Neuronal stem cell (in vitro differentiated cells): ENCODE results near the gene OPRM1.

Experiments
- DNase-seq: peaks from one replicate; pipeline ENCODE4 v3.0.0-alpha.2; 2013; ENCODE audit warnings: low spot score
- H2AFZ ChIP-seq: one replicate; pipeline ENCODE4 v1.6.1; 2013; ENCODE audit warnings: mild to moderate bottlenecking, low read length, inconsistent platforms
- H2AK5ac ChIP-seq: 2 replicates; pipeline ENCODE4 v1.6.1; 2013; ENCODE audit warnings: low read depth, mild to moderate bottlenecking, inconsistent platforms, low read length, moderate library complexity, mixed read lengths
- H2BK120ac ChIP-seq: 2 replicates; pipeline ENCODE4 v1.6.1; 2013; ENCODE audit warnings: low read depth, mild to moderate bottlenecking, inconsistent platforms, low read length, moderate library complexity, mixed read lengths
- H2BK12ac ChIP-seq: one replicate; pipeline ENCODE4 v1.6.1; 2013; ENCODE audit warnings: low read length, inconsistent platforms
- H2BK15ac ChIP-seq: 2 replicates; pipeline ENCODE4 v1.6.1; 2013; ENCODE audit warnings: mild to moderate bottlenecking, low read length, inconsistent platforms, mixed read lengths
- H2BK5ac ChIP-seq: one replicate; pipeline ENCODE4 v1.6.1; 2013; ENCODE audit warnings: inconsistent platforms, mild to moderate bottlenecking, low read length, moderate library complexity
- H3K14ac ChIP-seq: one replicate; pipeline ENCODE4 v1.6.1; 2013; ENCODE audit warnings: low read length, inconsistent platforms
- H3K18ac ChIP-seq: 2 replicates; pipeline ENCODE4 v1.6.1; 2013; ENCODE audit warnings: low read length, inconsistent platforms
- H3K23ac ChIP-seq: 2 replicates; pipeline ENCODE4 v1.6.1; 2013; ENCODE audit warnings: low read depth, mild to moderate bottlenecking, mixed read lengths, low read length, inconsistent platforms; ENCODE audit not compliant: poor library complexity
- H3K27ac ChIP-seq: replicated peaks from 3 replicates; pipeline ENCODE4 v1.5.1; 2013; ENCODE audit warnings: low read length, inconsistent platforms
- H3K27me3 ChIP-seq, 3 experiments: 2 replicates each; pipeline ENCODE4 v1.6.1; 2013; ENCODE audit warnings: low read length in 3 of 3, mild to moderate bottlenecking in 2 of 3, inconsistent platforms in 1 of 3, low read depth in 1 of 3, mixed read lengths in 1 of 3, moderate library complexity in 1 of 3; ENCODE audit not compliant: control insufficient read depth in 3 of 3, insufficient read depth in 3 of 3
- H3K36me3 ChIP-seq, 2 donors: replicated peaks in 1 of 2; 2 replicates each; pipeline ENCODE4 v1.6.1; 2013; ENCODE audit warnings: low read length in 2 of 2; ENCODE audit not compliant: control insufficient read depth in 2 of 2, insufficient read depth in 2 of 2
- H3K4ac ChIP-seq: 2 replicates; pipeline ENCODE4 v1.6.1; 2013; ENCODE audit warnings: inconsistent platforms, mild to moderate bottlenecking, low read length, moderate library complexity
- H3K4me1 ChIP-seq, 2 donors: 1 replicate in 1 of 2; 2 replicates in 1 of 2; pipeline ENCODE4 v1.6.1; 2013; ENCODE audit warnings: low read length in 2 of 2, low read depth in 1 of 2; ENCODE audit not compliant: control insufficient read depth in 2 of 2, insufficient read depth in 1 of 2
- H3K4me2 ChIP-seq: one replicate; pipeline ENCODE4 v1.6.1; 2013; ENCODE audit warnings: mild to moderate bottlenecking, low read length, inconsistent platforms; ENCODE audit not compliant: insufficient read depth, poor library complexity, severe bottlenecking
- H3K4me3 ChIP-seq, 2 donors: 2 replicates each; pipeline ENCODE4 v1.5.1; 2013; ENCODE audit warnings: low read length in 2 of 2, mild to moderate bottlenecking in 2 of 2, inconsistent platforms in 1 of 2, moderate library complexity in 1 of 2
- H3K79me1 ChIP-seq: one replicate; pipeline ENCODE4 v1.6.1; 2013; ENCODE audit warnings: low read depth, mild to moderate bottlenecking, inconsistent platforms, low read length, moderate library complexity
- H3K9ac ChIP-seq: one replicate; pipeline ENCODE4 v1.6.1; 2013; ENCODE audit warnings: mild to moderate bottlenecking, low read depth, low read length, inconsistent platforms; ENCODE audit not compliant: poor library complexity
- H3K9me3 ChIP-seq, 2 donors: replicated peaks in 1 of 2; 2 replicates each; pipeline versions ENCODE3 to v1.6.1; 2013; ENCODE audit warnings: low read length in 2 of 2, mild to moderate bottlenecking in 2 of 2, inconsistent platforms in 1 of 2, low read depth in 1 of 2, mixed read lengths in 1 of 2, moderate library complexity in 1 of 2; ENCODE audit not compliant: control insufficient read depth in 2 of 2, insufficient read depth in 1 of 2
- H4K8ac ChIP-seq: one replicate; pipeline ENCODE4 v1.6.1; 2013; ENCODE audit warnings: low read depth, mild to moderate bottlenecking, inconsistent platforms, low read length, moderate library complexity
- H4K91ac ChIP-seq: one replicate; pipeline ENCODE4 v1.6.1; 2013; ENCODE audit warnings: low read length, low read depth, mild to moderate bottlenecking, inconsistent platforms; ENCODE audit not compliant: poor library complexity
- WGBS, 2 donors: extraction: QIAGEN DNeasy Blood & Tissue Kit; methylation state at CpG; one replicate each; pipeline ENCODE4 v1.1.7; 2013; ENCODE audit warnings: missing lambda C conversion rate in 2 of 2, mixed read lengths in 1 of 2; ENCODE audit not compliant: insufficient read length in 2 of 2, insufficient replicate concordance in 1 of 2; ENCODE audit errors: extremely low coverage in 2 of 2; 5-methylcytosine and 5-hydroxymethylcytosine counted together

Gene OPRM1

DNA sequence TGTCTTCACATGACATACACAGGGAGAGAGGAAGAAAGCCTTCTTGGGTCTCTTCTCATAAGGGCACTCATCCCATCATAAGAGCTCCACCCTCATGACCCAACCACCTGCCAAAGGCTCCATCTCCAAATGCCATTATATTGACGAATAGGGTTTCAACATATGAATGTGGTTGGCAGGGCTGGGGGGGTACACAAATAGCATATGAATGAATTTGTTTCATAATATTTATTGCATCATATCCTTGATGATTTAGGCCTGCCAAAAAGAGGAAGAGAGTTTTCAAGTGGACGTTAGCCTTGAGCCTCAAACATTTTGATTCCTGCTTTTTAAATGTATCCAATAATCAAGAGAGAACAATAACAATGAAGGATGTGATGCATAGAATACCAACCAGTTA lies 26.2 kb upstream of the OPRM1 start:
- H3K14ac ChIP-seq, result no peak overlapping the region
- no peak overlapping the region for H3K4me2 ChIP-seq
- H3K18ac ChIP-seq, result no peak overlapping the region
- no peaks in the 10 kb centered on the region for H3K36me3 ChIP-seq
- H2BK120ac ChIP-seq, result no peak overlapping the region
- H3K4me3 ChIP-seq, result no peak overlapping the region
- no peaks in the 10 kb centered on the region for H3K4me1 ChIP-seq
- H3K27me3 ChIP-seq, result no peaks in the 10 kb centered on the region
- no peaks in the 10 kb centered on the region for H3K79me1 ChIP-seq
- H2BK12ac ChIP-seq, result no peak overlapping the region
- no peak overlapping the region for H2AK5ac ChIP-seq
- H4K8ac ChIP-seq, result no peak overlapping the region
- H2BK15ac ChIP-seq, result no peak overlapping the region
- no peak overlapping the region for H3K9ac ChIP-seq
- no peak overlapping the region for H3K23ac ChIP-seq
- no CpG with 5 or more reads among the region's 2 CpGs for WGBS, 2 donors
- H2AFZ ChIP-seq, result no peak overlapping the region
- H3K4ac ChIP-seq, result no peak overlapping the region
- no peak overlapping the region for H4K91ac ChIP-seq
- no peak overlapping the region for H3K27ac ChIP-seq
- no peak overlapping the region for H2BK5ac ChIP-seq
- no peak for DNase-seq
- H3K9me3 ChIP-seq, result no peaks in the 10 kb centered on the region

DNA sequence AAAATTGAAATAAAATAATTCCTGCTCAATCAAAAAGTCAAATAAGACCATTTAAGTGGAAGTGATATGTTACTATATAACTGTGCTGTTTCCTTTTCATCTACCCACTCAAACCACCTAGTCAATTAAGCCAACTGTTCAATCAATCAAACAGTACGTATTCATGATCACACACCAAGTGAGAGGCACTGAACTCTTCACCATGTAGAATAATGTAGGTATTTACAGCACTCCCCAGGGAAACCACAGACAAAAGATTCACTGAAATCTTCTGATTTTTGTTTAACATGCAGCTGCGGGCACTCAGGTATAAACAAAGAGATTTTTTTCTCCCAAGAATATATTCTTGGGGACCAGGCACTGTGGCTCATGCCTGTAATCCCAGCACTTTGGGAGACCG lies 21.3 kb upstream of the OPRM1 start:
- Histone ChIP-seq H3K4me3 (no peak overlapping the region), H3K27me3 (no peaks in the 10 kb centered on the region), H3K9me3 (no peaks in the 10 kb centered on the region), H2BK12ac (no peak overlapping the region), H3K23ac (no peak overlapping the region), H3K9ac (no peak overlapping the region), H3K4me2 (no peak overlapping the region), H3K27ac (no peak overlapping the region), H3K18ac (no peak overlapping the region), H2BK120ac (no peak overlapping the region), H3K14ac (no peak overlapping the region), H2AK5ac (no peak overlapping the region), H3K4me1 (no peaks in the 10 kb centered on the region), H2AFZ (no peak overlapping the region), H2BK5ac (no peak overlapping the region), H3K79me1 (no peaks in the 10 kb centered on the region), H4K8ac (no peak overlapping the region), H4K91ac (no peak overlapping the region), H3K4ac (no peak overlapping the region), H2BK15ac (no peak overlapping the region), H3K36me3 (no peaks in the 10 kb centered on the region)
- WGBS, 2 donors, result no CpG with 5 or more reads among the region's 3 CpGs
- DNase-seq, result no peak

DNA sequence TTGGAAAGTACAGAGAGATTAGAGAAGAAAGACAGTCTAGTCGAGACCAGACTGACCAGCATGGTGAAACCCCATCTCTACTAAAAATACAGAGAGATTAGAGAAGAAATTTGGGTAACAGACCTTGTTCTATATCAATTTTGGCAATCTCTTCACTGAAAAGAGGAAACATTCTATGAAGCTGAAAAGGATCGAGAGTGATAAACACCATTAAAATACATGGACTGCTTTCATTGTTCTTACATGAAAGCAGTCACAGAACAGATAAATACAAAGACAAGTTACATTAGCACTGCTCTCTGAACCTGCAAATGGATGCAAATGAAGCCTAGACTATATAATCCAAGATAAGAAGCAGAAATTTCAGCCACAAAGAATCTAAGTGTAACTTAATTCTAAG lies 8.4 kb upstream of the OPRM1 start:
- no peaks in the 10 kb centered on the region for H3K79me1 ChIP-seq
- no peak overlapping the region for H3K27ac ChIP-seq
- no peak overlapping the region for H4K91ac ChIP-seq
- no peak overlapping the region for H4K8ac ChIP-seq
- H3K23ac ChIP-seq, result no peak overlapping the region
- H2BK120ac ChIP-seq, result no peak overlapping the region
- H3K4me2 ChIP-seq, result no peak overlapping the region
- H2AFZ ChIP-seq, result no peak overlapping the region
- H3K27me3 ChIP-seq, result no peaks in the 10 kb centered on the region
- H3K36me3 ChIP-seq, result no peaks in the 10 kb centered on the region
- H2AK5ac ChIP-seq, result no peak overlapping the region
- H3K4me1 ChIP-seq, result no peaks in the 10 kb centered on the region
- WGBS, 2 donors, result no CpG with 5 or more reads among the region's 2 CpGs
- H3K9me3 ChIP-seq, result no peaks in the 10 kb centered on the region
- no peak overlapping the region for H3K4me3 ChIP-seq
- no peak overlapping the region for H3K9ac ChIP-seq
- no peak overlapping the region for H3K14ac ChIP-seq
- H3K4ac ChIP-seq, result no peak overlapping the region
- H3K18ac ChIP-seq, result no peak overlapping the region
- no peak for DNase-seq
- H2BK12ac ChIP-seq, result no peak overlapping the region
- H2BK15ac ChIP-seq, result no peak overlapping the region
- H2BK5ac ChIP-seq, result no peak overlapping the region

DNA sequence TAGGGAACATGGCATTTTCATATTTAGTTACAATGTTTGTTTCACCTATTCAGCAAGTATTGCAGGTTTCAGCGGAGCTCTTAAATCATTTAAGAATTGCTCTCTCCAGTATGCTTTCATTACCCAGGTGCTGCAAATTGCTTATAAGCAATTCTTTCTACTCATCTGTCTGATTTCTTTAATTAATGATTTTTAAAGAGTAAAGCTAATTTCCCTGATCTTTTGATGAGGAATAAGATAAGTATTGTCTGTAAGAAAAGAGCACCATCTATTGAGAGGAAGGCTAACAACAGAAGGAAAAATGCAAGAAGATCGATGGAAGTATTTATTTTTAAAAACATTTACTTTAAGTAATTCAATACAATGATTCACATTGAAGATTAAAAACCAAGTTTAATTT lies 2.0 kb downstream of the OPRM1 start:
- Histone ChIP-seq H3K14ac (no peak overlapping the region), H4K8ac (no peak overlapping the region), H3K9me3 (no peaks in the 10 kb centered on the region), H3K4me3 (no peak overlapping the region), H3K4me1 (peaks cover 0 to 7% of the 10 kb centered on the region in 2 donors), H3K4ac (no peak overlapping the region), H3K18ac (no peak overlapping the region), H2BK120ac (no peak overlapping the region), H3K4me2 (no peak overlapping the region), H2BK15ac (no peak overlapping the region), H3K36me3 (no peaks in the 10 kb centered on the region), H2BK12ac (no peak overlapping the region), H4K91ac (no peak overlapping the region), H2BK5ac (no peak overlapping the region), H2AK5ac (no peak overlapping the region), H2AFZ (no peak overlapping the region), H3K79me1 (no peaks in the 10 kb centered on the region), H3K27ac (no peak overlapping the region), H3K23ac (no peak overlapping the region), H3K9ac (no peak overlapping the region), H3K27me3 (peaks cover 0 to 10% (median 9%) of the 10 kb centered on the region in 3 experiments)
- no CpG with 5 or more reads among the region's 2 CpGs for WGBS, 2 donors
- no peak for DNase-seq
